Tongue (tissue), 2 donors: ENCODE results near the gene EPHB1. TPM values are rescaled to one million over a fixed set of nuclear protein-coding genes. Genes with fewer than 3 reads are reported as not detected.

Experiments
- DNase-seq: peaks from one replicate; pipeline ENCODE4 v3.0.0-alpha.2; 2015
- total RNA-seq: library from RNA; depleted of rRNA; stranded (reverse); fragments of >200 nt; gene quantifications from one replicate; pipeline ENCODE4 v1.2.3, GENCODE V29; 2014

The EPHB1 gene
- 13.3 TPM for total RNA-seq

DNA sequence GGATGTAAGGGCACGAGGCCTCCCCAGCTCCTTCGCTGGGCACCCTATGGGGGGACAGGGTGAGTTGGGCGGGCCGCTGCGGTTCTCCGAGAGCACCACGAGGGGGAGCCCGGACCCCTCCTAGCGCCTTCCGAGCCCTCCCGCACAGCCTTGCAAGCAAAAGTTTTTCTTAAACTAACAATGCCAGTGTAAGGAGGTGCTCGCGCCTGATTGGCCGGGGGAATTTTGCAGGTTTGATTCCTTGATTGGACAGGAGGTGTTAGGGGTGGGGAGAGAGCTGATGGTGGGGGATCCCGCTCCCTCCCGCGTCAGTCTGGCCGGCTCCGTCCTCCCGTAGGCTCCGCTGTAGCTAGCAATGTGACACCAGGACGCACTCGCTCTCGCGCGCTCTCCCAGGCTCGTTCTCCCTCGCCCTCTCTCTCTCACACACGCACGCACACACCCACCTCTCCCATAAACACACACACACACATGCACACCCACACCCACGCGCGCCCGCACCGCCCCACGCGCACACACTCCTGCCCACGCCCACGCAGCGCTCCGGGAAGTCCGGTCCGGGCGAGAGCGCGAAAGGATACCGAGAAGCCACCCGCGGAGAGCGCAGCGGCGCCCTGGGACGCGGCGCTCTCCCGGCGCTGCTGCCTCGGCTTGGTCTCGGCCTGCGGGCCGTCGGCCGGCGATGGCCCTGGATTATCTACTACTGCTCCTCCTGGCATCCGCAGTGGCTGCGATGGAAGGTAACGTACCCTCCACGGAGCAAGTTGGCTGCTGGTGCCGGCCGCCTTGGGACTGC lies at the start of gene EPHB1:
Gene EPHB1, plus strand, starts transcription at position 311 of the 796 bp plus-strand sequence.
- peak; percentile 97 for DNase-seq

DNA sequence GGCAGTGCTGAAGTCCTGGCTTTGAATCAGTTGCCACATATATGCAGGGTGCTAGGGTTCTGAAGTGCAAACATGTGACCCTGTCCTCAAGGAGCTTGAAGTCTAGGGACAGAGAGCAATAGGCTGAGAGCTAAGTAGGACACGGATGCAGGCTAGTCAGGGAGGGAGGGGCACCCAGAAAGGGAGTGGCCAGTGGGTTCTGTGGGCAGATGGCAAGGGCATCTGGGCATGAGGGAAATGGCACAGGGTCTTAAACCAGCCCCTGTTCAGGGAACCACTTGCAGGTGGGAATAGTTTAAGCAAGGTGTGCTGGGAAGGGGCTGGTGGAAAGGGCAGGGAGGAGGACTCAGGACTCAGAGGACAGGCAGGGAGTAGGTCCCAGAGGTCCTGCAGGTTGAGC lies 46.4 kb upstream of the EPHB1 start:
- DNase-seq: no peak

DNA sequence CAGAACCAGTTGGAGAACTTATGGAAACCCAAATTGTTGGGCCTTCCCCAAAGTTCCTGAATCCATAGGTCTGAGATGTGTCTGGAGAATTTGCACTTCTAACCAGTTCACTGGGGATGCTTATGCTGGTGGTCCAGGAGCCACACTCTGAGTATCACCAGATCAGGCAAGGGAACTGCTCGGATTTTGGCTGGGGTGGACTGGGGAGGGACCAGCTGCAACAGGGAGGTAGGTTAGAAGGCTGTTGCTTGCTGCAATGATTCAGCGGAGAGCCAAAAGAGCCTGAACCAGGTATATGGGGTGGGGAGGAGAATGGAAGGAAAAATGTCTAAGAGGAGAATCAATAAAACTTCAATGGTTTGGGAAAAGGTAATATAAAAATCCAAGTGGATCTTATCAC lies 45.9 kb upstream of the EPHB1 start:
- no peak for DNase-seq

DNA sequence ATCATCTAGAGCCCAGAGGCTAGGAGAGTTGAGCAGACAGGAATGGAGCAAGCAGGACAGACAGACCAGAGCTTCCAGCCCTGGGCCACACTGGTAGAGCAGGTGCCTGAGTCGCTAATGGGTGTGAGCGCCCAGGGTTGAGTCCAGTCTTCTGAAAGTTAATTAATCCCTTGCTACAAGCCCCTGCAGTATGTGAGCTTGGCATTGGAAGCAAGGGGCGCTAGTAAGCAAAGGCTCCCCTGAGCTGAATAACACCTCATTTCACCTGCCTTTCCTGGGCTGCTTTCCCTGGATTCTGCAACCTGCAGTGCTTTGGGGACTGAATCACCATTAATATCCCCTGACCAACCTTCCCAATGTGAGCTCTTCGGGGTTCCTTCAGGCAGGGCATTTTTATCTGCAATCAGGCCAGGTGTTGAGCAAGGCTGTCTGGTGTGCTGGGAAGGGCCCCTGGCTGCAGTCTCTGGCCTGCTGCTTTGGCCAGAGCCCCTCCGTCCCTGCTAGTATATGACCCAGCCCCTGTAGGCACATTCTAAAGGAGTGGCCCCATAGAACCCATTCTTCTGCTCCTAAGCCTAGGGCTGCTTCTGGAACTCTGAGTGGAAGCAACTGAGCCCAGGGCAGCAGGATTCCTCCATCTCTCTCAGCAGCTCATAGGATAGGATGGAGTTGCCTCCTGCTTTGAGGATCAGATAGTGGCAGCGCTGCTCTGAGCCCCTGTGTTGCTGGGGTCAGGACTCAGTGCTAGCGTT lies 45.1 kb upstream of the EPHB1 start:
- no peak for DNase-seq

DNA sequence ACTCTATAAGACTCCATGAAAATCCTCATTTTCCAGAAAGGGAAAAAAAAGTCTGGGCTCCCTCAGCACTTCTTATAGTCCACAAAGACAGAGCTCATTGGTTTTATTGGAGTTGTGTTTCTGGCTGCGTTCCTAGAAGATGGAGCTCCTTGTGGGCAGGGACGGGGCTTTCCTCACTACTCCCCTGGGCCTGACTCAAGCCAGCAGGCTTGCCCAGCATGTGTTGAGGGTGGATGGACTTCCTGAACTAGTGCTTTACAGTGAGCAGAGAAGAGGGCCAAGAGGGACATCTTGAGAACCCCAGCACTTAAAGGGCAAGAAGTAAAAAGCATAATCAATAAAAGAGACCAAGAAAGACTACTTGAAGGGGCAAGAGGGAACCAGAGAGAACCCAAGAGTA lies 43.2 kb upstream of the EPHB1 start:
- no peak for DNase-seq

DNA sequence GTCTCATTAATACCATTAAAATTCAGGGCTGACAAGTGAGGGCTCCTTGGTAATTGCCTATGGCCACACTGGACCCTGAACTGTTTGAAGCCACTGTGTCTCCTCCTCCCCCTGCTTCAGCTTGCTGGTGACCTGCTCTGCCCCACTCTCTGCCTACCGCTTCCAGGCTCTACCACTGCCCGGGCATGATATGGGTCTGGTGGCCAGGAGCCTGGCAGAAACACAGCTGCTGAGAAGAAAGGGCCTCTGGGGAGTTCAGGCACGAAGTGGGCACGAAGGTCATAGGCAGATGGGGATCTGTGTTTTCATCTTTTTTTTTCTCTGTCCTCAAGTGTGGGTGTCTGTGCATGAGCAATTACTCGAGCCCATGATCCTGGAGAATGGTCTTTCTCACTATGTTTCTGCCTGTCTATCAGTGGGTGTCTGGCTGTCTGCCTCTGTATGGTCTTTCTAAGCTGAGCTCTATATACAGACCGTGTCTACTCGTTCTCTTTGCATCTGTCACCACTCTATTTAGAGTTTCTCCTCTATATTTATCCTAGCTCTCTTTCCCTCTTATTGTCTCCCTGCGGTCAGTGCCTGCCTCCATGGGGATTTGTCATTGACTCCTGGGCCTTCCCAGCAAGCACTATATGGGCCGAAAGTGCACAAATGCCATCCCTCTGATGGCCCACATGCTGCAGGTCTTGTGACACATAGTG lies 42.1 kb upstream of the EPHB1 start:
- peak; percentile 54 for DNase-seq

DNA sequence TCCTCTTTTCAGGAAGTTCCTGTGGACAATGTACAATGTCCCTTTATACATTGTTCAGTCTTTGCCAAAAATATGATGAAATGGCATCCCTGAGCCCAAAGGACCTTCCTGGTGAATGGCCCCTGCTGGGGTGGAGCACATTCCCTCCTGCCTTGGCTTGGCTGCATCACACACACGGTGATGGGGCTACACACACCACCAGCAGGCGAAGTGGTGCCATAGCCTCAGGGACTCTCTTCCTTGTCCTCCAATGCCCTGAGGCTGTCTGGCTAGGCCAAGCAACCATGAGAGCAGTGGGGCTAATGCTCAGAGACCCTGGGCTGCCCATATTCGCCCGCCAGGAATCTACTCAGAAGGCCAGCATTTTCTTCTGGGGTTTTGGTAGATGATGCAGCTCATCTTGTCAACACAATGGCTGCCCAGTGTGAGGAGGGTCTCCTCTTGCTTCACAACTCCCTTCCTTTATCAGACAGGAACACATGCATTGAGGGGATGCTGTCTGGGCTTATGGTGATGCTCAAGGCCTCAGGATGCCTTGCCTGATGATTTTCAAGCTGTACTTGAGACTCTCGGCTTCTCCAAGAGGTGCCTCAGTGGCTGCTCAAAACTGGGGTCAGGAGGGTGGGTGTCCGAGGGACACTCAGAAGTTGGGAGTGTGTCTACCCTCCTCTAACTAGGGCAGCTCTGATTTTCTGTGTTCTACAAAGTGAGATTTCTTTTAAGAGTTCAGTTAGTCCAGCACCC lies 40.9 kb upstream of the EPHB1 start:
- DNase-seq: no peak

DNA sequence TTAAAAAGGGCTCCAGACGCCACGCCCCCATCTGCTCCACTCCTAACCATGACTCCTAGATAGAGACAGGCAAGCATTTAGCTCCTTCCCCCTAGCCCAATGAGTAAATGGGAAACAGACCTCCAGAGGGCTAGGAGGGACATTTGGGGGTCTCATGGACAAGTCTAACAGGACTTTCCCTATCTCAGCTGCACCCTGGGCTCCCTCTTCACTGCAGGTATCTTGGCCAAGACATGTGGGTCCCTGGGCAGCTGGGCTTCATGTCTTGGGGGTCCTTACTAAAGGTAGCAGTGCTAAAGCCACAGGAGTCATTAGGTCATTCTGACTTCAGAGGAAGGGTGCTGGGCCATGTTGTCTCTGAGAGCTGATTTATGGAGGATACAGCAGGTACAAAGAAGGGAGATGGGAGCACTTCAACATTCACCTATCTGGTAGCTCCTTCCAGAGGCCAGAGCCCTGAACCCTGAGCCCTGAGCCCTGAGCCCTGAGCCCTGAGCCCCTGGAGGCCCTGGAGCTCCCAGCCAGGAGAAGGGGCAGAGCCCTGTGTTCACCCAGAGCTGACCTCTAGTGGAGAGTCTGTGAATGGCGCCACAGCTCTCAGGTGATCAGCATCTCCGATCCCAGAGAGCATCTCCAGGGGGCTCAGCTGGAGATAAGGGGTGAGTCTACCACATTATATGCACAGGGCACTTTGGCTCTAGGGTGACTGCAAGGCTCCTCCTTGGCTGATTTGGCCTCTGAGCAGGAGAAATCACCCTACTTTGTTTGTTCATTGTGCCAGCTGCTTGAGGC lies 40.1 kb upstream of the EPHB1 start:
- DNase-seq: peak; percentile 49

DNA sequence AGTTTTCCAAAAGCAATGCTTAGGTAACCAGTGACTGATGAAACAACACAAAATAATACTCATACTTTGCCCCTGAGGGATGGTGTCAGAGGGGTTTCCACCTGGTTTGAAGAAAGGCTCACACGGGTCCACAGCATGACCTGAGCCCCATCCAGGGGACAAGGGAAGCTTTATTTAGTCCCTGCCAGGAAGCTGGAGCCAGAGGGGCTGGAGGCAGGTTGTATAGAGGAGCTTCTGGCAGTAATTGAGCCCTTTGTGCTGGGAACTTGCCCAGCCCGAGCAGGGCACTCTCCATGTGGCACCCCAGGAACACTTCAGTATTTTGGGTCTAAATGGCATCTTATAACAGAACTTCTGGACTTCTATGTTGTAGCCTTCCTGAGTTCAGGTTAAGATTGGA lies 39.2 kb upstream of the EPHB1 start:
- no peak for DNase-seq

DNA sequence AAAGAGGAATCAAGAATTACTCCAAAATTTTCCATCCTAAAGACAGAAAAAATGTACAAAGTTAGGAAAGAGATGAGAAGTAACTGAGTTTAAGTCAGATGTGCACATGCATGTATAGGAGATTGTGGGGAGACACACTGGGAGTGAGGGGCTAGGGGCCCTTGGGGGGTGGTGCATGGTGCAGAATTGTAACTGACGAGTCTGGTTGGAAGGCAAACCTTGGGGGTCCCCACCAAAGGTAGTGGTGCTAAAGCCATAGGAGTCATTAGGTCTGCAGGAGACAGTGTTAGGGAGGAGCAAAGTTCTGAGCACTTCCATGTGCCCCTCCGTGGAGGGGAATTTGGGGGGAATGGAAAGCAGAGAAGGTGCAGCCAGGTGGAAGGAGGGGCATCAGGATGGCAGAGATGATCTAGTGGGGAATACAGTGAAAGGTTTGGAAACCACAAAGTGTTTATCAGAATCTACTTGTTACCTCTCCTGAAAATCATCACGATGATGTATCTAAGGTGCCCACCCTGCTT lies 37.5 kb upstream of the EPHB1 start:
- no peak for DNase-seq

DNA sequence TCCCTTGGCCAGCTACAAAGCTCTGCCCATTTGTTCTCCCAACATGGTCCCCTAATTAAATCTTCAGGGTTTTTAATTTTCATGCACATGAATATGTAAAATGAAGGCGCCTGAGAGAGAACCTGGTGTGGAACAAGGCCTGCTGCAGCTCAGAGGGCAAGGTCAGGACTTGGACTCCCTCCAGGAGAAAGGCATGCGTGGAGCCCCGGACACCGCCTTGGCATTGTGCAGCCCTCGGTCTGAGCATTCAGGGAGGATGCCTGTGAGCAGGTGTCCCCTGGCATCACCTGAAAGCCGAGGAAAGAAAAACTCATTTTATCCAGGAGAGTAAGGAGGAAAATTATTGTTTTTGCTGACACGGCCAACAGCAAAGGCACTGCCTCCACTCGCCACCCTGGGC lies 33.8 kb upstream of the EPHB1 start:
- DNase-seq: no peak

DNA sequence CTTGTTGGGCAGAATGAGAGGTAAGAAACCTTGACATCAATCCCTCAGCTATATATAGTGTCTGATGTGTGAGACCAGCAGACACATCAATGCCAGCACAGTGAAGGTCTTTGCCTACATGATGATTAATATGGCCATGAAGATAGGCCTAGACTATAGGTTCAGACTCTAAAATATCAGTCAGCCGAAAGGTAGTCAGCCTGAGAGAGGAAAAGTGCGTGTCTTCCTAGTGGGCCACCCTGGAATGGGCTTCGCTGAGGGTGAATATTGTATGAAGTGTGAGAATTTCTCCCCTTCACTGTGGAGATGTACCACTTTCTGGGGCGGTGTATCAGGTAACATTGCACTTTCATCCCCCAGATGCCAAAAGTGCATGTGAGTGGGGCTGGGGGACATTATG lies 33.0 kb upstream of the EPHB1 start:
- DNase-seq: no peak

DNA sequence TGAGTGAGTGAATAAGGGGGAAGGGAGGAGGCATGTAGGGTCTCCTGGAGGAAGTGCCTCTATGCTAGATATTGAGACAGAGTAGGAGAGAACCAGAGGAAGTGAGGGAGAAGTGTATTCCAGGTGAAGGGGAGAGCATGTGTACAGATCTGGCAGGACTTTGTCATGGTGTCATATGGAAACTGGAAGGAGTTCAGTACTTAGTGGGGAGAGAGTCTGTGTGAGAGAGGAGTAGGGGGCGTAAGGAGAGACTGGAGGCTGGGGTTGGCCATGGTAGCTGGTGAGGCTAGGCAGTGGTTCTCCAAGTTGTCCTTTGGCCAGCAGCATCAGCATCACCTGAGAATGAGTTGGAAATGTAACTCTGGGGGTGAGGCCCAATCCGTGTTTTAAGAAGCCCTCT lies 29.6 kb upstream of the EPHB1 start:
- no peak for DNase-seq

DNA sequence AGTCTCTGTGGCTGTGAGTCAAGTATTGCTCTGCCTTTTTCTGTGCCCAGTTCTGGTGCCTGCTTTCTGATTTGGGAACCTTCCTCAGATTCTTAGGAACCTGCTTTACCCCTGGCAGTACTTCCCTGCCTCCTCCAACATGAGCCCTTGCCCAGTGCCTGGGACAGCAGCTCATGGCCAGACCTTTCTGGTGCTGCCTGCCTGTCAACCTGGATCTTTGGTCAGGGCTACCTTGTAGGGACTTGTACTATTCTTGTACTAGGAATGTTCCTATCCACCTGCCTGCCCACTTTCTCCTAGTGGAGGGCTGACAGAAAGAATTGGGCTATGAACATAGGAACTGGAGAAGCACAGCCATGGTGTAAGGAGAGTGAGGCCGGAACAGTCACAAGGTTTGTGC lies 28.8 kb upstream of the EPHB1 start:
- DNase-seq: no peak

DNA sequence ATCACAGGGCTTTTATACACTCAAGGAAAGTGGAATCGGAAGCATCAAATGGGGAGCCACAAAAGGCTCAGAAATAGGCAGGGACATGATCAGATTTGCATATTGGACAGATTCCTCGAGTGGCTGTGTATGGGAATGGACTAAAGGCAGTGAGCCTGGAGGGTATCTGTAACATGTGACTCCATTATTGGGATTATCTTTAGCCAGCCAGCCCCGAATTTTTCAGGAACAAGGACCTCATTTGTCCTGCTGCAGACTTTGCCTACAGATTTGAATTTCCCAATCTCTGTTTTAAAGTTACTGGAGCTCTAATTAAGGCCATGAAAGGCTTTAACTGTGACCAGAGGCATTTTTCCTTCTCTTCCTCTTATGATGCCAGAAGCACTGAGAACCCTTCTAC lies 26.9 kb upstream of the EPHB1 start:
- DNase-seq: no peak

DNA sequence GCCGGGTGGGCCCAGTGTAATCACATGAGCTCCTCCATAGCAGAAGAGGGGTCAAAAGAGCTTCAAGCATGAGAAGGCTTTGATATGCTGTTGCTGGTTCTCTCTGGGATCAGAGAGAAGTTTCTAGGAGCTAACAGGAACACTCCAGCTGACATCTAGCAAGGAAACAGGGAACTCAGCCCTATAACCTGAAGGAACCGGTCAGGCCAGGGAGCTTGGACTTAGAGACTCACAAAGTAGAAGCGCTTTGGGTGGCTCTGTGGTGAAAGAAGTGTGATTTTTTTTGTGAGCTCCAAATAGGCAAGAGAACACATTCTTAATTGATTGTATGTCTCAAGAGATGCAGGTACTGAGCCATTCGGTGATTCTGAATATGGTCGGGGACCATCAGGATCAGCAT lies 26.2 kb upstream of the EPHB1 start:
- DNase-seq: no peak

DNA sequence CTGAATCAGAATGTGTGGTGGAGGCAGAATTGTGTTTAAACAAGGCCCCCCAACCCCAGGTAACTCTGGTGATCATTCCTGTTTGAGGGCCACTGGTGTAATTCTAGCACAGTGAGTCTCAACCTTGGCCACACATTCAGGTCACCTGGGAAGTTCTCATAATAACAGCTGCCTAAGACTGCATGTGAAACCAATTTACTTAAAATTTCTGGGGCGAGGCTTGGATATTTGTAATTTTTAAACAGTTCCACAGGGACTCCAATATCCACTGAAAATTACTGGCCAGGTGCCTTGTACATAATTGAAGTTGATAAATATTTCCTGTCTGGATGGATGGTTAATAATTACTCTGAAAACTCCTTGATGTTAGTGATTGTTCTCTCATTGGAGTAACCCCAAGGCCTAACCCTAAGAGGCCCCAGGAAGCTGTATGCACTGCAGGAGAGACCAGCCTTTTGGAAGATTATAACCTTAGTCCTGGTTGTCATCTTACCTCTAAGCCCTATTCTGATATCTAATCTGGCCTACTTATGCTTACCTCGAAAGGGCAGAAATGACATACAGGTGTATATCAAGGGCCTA lies 25.7 kb upstream of the EPHB1 start:
- no peak for DNase-seq

DNA sequence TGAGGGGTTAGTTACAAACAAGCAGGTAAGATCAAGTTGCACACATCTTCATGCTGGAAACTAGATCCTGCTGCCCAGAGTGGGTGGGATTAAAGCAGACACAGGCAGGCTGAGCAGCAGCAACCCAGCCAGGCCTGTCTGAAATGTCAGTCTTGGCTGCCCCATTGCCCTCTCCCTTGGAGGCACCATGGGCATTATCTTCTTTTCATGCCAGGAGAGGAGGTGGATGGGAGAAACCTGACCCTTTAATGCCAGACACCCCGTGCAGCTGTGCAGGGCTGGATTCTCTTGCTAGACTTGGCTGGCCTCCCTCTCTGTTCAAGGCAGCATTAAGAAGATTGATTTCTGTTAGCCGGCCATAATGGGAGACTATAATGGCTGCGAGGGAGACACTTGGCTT lies 23.0 kb upstream of the EPHB1 start:
- peak; percentile 42 for DNase-seq

DNA sequence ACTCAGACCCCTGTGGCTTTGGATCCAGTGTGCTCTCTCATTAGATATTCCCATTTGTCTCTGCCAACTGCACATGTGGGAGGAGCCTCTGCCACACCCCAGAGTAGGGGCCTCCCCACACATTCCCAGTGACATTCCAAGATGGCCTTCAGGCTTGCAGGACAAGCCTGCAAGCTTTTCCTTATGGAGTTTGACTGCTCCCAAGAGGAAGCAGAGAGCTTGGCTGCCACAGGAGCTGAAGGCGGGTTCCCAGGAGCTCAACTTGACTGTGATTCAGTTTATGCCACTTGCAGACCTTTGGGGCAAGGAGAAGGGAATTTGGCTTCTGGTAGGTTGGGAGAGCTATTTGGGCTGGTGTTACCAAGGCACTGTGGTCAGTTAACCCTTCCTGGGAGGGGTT lies 22.5 kb upstream of the EPHB1 start:
- peak; percentile 32 for DNase-seq

DNA sequence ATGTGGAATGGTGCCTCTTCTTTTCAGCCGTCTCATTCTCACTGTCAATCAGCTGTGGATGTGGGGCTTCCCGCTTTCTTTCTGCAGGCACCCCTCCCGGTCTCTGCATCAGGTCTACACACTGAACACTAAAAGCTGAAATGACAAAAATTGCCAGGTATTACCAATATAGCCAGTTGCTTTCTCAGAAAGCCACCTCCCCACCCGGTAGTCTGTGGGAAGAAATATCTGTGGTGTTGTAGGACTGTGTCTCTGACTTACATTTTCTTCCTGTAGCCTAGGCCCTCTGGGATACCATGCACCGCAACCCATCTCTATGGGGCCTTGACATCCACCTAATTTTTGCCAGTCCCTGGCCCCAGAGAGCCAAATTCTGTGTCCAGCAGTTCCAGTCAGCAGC lies 19.2 kb upstream of the EPHB1 start:
- DNase-seq: no peak

DNA sequence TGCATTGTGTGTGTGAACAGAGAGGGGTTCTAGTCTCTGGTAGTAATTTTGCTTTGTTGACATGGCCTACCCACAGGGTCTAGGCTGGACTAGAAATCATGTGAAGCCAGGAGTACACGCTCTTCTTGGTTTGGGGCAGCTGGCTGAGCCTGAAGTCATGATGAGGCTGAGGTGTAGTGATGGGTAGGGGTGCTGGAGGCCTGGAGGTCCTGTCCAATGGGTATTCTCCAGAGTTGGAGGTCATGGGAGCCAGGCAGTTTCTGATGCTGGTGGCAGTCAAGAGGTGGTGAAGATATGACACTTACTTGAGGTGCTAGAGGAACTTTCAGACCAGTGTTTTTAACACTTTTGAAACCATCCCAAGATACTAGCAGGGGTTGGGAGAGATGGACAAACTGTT lies 18.5 kb upstream of the EPHB1 start:
- no peak for DNase-seq
